Bronchial epithelial cell (primary cell): ENCODE results near the gene PBX1. TPM values are rescaled to one million over a fixed set of nuclear protein-coding genes. Genes with fewer than 3 reads are reported as not detected.

Experiments used
- DNase-seq: peaks from one replicate; pipeline ENCODE4 v3.0.0-alpha.2; 2010; ENCODE audit warnings: low read depth
- FAIRE-seq: peaks from 2 replicates; lab custom pipeline; 2011; peaks lifted over from hg19 to GRCh38; lab: Jason Lieb, UNC
- H3K27me3 ChIP-seq: 2 replicates; pipeline ENCODE4 v1.5.1; 2011; ENCODE audit warnings: low read length; ENCODE audit not compliant: control insufficient read depth, insufficient read depth
- H3K36me3 ChIP-seq: 2 replicates; pipeline ENCODE4 v1.5.1; 2011; ENCODE audit warnings: low read length; ENCODE audit not compliant: control insufficient read depth, insufficient read depth
- H3K4me3 ChIP-seq: 2 replicates; pipeline ENCODE4 v1.5.1; 2011; ENCODE audit warnings: mild to moderate bottlenecking, low read depth, low read length, control low read depth
- CTCF ChIP-seq: IDR thresholded peaks from 2 replicates; pipeline ENCODE4 v1.5.1; 2011; ENCODE audit warnings: mild to moderate bottlenecking, moderate library complexity, low read length, control low read depth, inconsistent platforms; ENCODE audit not compliant: insufficient read depth, severe bottlenecking
- total RNA-seq: library from RNA; depleted of rRNA; stranded (reverse); fragments of >200 nt; gene quantifications from 2 replicates; pipeline ENCODE4 v1.2.1, GENCODE V29; 2014

The PBX1 gene
- total RNA-seq, 1 donor from 2014 or later: 3.2 TPM

GRCh38 chr1:164567774-164568173 is 8.8 kb downstream of the PBX1 start:
- Histone ChIP-seq H3K27me3 (no peaks in the 10 kb centered on the region), H3K4me3 (no peak overlapping the region), H3K36me3 (no peaks in the 10 kb centered on the region)
- DNase-seq: no peak
- TF ChIP-seq CTCF: no peak
- FAIRE-seq: no peak

- no peak for FAIRE-seq
Measured at GRCh38 chr1:164569241-164569640, 10.3 kb downstream of the PBX1 start.

GRCh38 chr1:164569866-164570265 is 10.9 kb downstream of the PBX1 start:
- FAIRE-seq (no peak), DNase-seq (no peak)
- no peak for TF ChIP-seq CTCF
- Histone ChIP-seq H3K4me3 (no peak overlapping the region), H3K36me3 (no peaks in the 10 kb centered on the region), H3K27me3 (no peaks in the 10 kb centered on the region)

More at GRCh38 chr1:164569241-164569640, 10.3 kb downstream of the PBX1 start:
- no peaks in the 10 kb centered on the region for H3K27me3 ChIP-seq
- H3K4me3 ChIP-seq: no peak overlapping the region
- no peak for DNase-seq
- no peaks in the 10 kb centered on the region for H3K36me3 ChIP-seq
- no peak for TF ChIP-seq CTCF

GRCh38 chr1:164571333-164571732 is 12.3 kb downstream of the PBX1 start:
- no peak for TF ChIP-seq CTCF
- no peaks in the 10 kb centered on the region for H3K36me3 ChIP-seq
- H3K4me3 ChIP-seq: no peak overlapping the region
- no peaks in the 10 kb centered on the region for H3K27me3 ChIP-seq
- FAIRE-seq (no peak), DNase-seq (no peak)

GRCh38 chr1:164575356-164575886 is 16.4 kb downstream of the PBX1 start:
- no peaks in the 10 kb centered on the region for H3K36me3 ChIP-seq
- DNase-seq: no peak
- no peaks in the 10 kb centered on the region for H3K27me3 ChIP-seq
- FAIRE-seq: no peak
- H3K4me3 ChIP-seq: no peak overlapping the region
- TF ChIP-seq CTCF: no peak
